ENCODE results near the gene CTXN1.

Gene CTXN1

DNA sequence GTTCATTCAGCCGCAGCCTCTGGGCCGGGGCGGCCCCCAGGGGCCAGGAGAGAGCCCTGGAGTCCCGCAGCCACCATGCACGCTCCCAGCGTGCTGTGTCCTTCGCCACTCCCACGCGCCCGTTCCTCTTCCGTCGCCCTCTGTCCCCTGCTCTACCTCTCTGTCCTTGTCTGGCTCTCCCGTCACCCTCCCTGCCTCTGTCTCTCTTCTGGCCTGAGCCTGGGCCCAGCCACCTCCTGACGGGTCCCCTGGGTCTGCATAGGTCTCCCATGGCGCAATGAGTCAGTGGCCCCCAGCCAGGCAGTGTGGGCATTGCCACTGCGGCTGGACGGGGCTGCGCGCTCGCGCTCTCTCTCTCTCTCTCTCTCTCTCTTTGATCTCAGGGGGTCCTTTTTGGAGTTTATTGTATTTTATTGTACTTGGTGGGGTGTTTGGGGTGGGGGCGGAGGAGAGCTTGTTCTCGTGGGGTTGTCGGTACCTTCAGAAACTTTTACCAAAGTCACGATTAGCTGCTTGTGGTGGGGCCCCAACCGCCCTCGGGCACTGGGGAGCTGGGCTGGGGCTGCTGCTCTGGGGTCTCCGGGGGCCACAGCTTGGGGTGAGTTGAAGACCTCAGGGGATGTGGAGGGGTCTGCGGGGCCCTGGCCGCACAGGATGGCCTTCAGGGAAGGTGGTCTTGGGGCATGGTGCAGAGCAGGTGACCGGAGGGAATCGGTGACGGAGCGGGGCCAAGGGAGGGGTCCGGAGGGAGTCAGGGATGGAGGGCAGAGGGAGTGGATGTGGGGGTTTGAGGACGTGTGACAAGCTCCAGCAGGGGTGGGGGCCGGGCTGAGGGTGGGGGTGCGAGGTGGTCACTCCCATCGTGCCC is 13.0 kb downstream of the CTXN1 start:
- DNase-seq: no peak

DNA sequence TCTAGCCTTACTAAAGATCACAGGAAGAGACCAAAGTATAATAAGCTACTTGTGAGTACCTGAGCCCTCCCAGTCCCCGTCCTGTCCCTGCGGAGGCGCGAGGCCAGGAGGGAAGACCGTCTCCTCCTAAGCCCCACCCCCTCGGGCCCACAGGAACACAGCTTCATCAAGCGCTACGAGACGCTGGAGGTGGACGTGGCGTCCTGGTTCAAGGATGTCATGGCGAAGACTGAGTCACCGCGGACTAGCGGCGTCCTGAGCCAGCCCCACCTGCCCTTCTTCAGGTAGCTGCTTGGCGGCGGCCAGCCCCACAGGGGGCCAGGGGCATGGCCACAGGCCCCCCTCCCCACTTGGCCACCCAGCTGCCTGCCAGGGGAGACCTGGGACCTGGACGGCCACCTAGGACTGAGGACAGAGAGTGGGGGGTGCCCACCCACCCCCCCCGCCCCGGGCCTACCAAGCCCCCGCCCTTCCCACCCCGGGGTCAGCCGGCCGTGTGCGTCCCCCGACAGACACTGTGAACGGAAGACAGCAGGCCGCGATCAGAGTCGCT is 13.7 kb downstream of the CTXN1 start:
- DNase-seq: no peak

DNA sequence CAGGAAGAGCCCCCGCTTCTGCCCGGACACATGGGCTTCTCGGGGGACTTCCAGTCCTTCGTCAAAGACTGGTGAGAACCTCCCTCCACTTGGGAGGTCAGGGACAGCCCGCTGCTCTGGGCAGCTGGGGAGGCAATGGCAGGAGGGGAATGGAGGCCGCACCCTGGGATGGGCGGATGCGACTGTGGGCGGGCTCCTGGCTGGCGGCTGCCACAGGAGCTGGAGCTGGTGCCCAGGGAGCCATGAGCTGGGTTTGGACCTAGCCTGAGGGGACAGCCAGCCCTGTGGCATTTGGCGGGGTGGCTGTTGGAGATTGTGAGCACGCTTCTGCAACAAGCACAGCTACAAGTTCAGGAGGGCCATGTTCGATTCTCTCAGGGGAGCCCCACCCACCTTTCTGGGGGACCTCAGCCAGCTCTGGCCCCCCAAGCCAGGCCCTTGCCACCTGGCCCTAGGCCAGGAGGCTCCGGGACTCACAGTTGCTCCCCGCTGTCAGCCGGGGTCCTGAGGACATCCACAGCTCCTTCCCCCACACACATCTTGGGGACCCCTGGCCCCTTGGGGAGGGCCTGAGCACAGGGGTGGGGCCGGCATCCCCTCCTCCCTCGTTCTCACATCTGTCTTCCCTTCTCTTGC is 14.3 kb downstream of the CTXN1 start:
- no peak for DNase-seq

DNA sequence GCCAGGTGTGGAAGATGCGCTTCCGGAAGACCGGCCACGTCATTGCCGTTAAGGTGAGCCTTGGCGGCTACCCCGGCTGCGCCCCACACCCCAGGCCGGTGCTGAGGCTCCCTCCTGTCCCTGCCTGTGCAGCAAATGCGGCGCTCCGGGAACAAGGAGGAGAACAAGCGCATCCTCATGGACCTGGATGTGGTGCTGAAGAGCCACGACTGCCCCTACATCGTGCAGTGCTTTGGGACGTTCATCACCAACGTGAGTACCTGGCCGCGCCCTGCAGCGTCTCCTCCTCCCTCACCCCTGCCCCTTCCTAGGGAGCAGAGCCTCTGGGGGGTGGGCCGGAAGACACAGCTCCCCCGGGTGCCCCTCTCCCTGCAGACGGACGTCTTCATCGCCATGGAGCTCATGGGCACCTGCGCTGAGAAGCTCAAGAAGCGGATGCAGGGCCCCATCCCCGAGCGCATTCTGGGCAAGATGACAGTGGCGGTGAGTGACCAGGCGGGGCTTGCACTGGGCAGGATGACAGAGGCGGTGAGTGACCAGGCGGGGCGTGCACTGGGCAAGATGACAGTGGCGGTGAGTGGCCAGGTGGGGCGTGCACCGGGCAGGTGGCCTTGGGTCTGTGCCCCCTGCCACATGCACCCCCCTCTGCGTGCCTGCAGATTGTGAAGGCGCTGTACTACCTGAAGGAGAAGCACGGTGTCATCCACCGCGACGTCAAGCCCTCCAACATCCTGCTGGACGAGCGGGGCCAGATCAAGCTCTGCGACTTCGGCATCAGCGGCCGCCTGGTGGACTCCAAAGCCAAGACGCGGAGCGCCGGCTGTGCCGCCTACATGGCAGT is 15.4 kb downstream of the CTXN1 start:
- no peak for DNase-seq

DNA sequence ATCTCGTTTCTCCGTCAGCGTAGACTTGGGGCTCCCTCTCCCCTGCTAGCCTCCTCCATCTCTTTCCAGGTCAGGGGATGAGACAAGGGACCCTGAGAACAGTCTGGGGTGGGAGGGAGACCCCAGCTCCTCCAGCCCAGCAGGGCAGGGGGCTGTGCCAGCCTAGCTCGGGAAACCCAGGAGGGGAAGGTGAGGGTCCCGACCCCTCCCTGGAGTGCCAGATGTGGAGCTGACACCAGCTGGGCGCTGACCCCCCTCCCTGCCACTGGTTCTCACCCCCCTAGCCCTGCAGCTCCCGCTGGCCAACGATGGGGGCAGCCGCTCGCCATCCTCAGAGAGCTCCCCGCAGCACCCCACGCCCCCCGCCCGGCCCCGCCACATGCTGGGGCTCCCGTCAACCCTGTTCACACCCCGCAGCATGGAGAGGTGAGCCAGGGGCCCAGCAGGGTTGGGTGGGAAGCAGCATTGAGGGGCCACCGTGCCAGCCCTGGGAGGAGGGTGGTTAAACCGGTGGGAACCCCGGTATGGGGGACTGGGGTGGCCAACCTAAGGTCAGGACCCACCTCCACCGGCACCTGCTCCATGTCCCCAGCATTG is 16.4 kb downstream of the CTXN1 start:
- no peak for DNase-seq

DNA sequence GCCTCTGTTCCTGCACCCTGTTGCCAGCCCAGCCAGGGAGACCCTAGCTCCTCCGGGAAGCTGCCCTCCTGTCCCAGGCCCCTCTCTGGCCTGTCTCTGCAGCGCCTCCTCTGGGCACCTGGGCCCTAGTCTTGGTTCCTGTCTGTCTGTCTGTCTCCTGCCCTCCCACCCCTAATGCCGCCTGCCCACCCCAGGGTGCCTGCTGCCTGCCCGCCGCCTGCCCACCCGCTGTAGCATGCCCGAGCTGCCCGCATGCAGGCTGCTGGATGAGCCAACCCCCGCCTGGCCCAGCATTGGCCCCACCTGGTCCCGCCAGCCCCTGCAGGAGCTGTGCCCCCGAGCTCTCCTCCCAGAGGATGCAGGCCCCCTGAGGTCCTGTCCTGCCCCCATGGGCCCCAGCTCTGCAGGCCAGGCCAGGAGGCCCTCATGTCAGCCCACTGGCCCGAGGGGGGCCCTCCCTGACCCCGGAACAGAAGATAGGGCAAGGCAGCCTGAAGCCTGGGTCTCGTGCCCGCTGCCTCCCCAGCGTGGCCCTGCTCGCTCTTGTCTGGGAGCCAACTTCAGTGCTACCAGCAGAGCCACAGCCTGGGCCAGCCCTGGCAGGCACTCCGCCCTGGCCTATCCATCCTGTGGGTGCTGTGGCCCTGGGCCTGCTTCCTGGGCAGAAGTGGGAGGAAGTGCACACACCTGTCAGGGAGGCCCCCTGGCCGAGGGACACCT is 17.0 kb downstream of the CTXN1 start:
- DNase-seq: no peak

DNA sequence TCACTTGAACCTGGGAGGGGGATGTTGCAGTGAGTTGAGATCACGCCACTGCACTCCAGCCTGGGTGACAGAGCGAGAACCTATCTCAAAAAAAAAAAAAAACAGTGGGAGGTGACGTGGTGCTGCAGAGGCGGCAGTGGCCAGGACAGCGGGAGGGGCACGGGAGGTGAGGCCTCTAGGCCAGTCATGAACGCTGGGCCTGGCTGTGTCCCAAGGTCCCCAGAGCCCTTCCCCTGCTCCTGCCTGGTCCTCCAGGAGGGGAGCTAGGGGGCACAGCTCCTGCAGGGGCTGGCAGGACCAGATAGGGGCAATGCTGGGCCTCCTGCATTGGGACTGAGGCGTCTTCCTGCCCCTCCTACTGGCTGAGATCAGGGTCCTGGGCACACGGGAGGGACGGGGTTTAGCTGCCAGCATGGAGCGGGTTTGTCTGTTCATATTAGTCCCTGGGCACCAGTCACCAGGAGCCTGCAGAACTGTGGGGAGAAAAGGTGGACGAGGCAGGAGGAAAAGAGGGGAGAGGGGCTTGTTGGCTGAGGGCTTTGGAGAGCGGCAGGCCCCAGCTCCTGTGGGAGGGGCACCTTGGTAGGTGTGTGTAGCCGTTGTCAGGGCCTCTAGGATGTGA is 17.7 kb downstream of the CTXN1 start:
- no peak for DNase-seq

DNA sequence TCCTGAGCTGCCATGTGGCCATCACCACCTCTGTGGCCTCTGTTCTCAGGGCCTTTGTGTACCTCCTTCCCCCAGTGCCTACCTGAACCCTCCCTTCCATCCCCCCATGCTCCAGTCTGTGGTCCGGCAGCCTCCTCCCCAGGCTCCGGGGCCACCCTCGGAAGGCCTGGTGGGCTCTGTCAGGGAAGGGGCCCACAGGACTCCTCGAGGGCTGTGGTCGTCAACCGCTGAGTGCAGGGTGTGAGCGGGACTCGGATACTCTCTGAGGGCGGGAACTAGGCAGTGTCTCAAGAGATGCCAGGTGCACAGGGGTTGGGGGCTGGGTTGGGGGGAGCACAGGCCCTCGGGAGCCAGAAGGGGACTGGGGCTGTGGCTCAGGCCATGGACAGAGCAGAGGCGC is 18.4 kb downstream of the CTXN1 start:
- no peak for DNase-seq

DNA sequence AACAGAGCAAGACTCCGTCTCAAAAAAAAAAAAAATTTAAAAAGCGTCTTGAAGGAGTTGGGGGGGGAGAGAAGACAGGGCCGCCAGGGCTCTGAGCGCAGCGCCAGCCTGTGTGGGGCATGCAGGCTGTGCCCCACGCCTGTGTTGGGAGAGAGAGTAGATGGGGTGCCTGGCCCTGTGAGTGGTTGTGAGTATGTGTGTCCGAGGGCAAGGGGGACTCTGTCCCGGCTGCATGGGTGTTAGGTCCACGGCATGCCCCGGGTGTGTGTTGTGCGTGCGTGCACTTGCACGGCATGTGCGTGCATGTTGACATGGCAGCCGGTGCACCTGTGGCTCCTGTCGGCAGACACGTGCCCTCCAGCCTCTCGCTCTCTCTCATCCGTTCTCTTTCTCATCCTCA is 18.8 kb downstream of the CTXN1 start:
- no peak for DNase-seq

DNA sequence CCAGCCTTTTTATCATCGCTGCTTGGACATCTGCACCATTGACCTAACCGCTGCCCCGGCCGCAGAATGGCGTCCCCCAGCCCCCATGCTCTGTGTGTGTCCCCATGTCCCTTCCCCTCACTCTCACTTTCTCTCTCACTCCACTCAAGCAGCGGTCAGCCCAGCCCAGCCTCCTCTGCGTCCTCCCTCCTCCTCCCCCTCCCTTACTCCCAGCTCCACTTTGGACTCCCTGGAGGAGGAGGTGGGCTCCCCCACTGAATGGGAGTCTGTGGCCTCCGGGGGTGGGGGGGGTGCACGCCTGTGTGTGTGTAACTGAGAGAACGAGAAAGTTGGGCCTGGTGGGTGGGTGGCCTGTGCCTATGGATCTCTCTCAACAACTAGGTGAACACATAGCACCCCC is 20.1 kb downstream of the CTXN1 start:
- DNase-seq: no peak

DNA sequence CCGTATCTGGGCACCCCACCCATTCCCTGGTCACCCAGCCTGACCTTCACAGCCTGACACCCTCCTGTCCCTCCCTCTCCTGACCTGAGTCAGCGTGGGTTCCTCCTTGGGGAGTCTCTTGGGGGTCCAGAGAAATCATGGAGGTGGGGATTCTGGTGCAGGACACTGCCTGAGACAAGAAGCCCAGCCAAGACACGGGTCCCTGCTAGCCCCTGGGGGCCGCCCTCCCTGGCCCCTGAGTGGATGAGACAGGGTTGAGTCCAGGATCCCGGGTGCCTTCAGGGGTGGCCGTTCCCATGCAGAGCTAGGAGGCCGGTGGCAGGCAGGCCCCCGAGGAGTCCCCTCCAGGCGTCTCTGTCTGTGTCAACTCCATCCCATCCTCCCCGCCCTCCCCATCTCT is 20.7 kb downstream of the CTXN1 start:
- DNase-seq: no peak

DNA sequence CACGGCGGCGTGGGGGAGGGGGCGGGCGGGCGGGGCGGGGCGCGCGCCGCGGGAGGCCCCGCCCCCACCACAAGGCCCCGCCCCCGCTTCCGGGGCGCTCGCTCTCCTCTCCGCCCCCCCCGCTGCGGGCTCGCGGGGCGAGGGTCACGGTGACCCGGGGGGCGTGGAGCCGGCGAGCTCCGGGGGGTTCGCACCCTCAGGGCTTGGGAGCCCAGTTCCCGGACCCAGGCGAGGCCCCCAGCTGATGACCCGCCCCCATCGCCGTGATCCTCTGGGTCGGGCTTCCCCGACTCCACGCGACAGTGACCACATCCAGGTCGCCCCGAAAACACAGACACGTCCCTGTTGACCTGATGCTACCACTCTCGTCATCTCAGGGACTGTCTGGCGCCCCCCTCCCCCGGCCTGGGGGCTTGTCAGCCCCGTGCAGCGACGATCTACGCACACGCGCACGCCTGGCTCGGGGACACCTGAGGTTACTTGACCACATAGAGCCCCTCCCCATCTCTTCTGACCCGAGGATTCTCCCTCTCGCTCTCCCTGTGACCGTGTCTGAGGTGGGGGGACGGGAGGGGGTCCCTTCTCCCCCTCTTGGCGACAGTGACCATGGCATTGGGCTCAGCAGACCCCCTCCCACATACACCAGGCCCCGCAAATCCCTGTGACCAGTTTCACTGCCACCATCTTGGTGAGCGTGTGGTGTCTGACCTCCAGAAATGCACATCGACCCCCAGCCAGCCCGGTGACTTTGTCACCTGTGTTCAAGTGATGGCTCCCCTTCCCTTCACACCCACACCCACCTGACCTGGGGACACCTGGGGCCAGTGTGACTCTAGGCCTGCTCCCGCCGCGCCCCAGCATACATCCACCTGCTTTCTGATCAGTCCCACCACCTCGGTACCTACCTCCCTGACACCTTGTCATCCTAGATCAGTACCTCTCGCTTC is 21.6 kb downstream of the CTXN1 start:
- DNase-seq: no peak

DNA sequence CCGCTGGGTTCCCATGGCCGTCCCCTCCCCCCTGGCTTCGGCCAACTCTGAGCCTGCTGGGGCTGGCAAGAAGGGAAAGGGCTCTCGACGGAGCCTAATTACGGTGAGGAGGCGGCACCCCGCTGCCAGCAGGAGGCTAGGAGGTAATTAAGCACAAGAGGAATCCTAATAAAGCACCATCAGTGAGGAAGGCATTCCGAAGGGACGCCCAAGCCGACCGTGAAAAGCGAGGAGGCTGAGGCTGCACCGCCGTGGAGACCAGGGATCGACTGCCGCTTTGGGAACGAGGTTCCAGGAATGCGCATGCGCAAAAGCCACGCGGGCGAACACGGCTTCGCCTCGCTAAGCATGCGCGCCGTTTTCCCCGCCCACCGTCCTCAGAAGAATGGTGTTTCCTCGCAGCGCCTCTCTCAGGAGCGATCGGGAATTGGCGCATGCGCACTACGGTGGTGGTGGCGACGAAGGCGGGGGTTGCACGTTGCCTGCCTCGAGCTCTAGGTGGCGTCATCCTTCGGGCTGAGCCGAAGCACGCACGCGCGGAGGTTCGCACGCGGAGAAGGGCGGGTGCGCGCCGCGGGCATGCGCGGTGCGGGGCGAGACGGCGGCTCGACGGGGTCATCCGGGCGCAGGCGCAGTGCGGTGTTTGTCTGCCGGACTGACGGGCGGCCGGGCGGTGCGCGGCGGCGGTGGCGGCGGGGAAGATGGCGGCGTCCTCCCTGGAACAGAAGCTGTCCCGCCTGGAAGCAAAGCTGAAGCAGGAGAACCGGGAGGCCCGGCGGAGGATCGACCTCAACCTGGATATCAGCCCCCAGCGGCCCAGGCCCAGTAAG is 22.5 kb downstream of the CTXN1 start, which contains the start of gene MAP2K7:
Gene MAP2K7 (plus strand): TSS at position 634 of the 830 bp plus-strand sequence. CDS start 68 bp downstream, at position 702.
- DNase-seq: peak; percentile 98

DNA sequence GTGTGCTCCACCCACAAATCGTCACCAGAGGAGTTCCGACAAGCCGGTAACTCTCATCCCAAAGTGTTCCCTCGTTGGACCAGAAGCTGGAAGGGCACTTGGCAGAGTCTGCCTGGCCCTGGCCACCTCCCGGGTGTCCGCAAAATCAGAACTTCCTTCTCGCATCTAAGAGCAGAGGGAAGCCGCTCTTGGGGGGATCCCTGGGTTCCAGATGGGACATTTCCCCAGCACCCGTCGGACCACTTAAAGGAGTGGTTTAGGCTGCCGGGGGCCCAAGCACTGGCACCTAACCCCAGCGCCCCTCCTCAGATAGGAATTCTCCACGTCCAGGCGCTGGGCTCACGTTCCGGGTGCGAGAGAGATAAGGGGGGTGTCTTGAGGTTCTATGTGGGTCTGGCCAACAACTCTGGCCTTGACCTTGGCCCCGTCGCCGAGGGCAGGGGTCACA is 23.1 kb downstream of the CTXN1 start:
- DNase-seq: no peak

DNA sequence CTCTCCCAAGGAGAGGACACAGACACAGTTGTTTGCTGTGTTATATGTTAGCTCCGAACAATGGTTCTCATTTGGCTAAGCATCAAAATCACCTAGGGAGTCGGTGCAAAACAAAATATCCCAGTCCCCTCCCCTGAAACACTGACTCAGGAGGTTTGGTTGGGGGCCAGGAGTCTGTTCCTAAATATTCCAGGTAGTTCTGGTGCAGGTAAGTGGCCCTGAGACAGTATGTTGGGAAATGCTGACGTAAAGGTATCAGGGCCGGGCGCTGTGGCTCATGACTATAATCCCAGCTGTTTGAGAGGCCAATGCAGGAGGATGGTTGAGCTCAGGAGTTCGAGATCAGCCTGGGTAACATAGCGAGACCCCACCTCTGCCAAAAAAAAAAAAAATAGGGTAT is 24.6 kb downstream of the CTXN1 start:
- DNase-seq: no peak

DNA sequence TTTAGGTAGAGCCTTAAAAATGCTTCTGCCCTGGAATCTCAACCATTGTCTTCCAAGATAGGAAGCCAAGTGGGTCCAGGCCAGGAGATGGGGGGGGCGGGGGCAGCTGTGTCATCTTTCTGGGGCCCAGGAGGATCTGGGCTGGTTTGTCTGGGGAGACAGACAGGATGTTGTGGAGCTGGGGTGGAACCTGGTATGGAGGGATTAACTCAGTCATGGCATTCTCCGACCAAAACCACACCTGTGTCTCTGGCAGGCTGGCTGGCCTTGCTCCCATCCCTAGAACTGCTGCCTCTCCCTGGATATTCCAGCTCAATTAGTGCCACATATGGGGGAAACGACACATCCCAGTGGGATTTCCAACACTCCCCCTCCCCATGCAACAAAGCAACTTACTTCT is 25.0 kb downstream of the CTXN1 start:
- DNase-seq: no peak

DNA sequence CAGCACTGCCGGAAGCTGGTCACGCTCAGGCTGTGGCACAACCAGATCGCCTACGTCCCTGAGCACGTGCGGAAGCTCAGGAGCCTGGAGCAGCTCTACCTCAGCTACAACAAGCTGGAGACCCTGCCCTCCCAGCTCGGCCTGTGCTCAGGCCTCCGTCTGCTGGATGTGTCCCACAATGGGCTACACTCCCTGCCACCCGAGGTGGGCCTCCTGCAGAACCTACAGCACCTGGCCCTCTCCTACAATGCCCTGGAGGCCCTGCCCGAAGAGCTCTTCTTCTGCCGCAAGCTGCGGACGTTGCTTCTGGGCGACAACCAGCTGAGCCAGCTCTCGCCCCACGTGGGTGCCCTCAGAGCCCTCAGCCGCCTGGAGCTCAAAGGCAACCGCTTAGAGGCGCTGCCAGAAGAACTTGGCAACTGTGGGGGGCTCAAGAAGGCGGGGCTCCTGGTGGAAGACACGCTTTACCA is 25.5 kb downstream of the CTXN1 start:
- DNase-seq: no peak

DNA sequence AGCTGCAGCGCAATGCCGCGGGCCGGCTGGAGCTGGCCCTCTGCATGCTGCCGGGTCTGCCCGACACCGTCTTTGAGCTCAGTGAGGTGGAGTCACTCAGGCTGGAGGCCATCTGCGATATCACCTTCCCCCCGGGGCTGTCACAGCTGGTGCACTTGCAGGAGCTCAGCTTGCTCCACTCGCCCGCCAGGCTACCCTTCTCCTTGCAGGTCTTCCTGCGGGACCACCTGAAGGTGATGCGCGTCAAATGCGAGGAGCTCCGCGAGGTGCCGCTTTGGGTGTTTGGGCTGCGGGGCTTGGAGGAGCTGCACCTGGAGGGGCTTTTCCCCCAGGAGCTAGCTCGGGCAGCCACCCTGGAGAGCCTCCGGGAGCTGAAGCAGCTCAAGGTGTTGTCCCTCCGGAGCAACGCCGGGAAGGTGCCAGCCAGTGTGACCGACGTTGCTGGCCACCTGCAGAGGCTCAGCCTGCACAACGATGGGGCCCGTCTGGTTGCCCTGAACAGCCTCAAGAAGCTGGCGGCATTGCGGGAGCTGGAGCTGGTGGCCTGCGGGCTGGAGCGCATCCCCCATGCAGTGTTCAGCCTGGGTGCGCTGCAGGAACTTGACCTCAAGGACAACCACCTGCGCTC is 26.1 kb downstream of the CTXN1 start:
- DNase-seq: no peak

DNA sequence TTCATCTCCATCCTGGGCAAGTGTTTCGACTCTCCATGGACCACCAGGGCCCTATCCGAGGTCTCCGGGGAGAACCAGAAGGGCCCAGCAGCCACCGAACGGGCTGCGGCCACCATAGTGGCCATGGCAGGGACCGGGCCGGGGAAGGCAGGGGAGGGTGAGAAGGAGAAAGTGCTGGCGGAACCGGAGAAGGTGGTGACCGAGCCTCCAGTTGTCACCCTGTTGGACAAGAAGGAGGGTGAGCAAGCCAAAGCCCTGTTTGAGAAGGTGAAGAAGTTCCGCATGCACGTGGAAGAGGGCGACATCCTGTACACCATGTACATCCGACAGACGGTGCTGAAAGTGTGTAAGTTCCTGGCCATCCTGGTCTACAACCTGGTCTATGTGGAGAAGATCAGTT is 27.0 kb downstream of the CTXN1 start:
- no peak for DNase-seq
